ENCODE results near the gene JAG1. TPM values are rescaled to one million over a fixed set of nuclear protein-coding genes. Genes with fewer than 3 reads are reported as not detected.

JAG1 gene
- total RNA-seq, 1 donor from 2014 or later: 278 TPM

DNA sequence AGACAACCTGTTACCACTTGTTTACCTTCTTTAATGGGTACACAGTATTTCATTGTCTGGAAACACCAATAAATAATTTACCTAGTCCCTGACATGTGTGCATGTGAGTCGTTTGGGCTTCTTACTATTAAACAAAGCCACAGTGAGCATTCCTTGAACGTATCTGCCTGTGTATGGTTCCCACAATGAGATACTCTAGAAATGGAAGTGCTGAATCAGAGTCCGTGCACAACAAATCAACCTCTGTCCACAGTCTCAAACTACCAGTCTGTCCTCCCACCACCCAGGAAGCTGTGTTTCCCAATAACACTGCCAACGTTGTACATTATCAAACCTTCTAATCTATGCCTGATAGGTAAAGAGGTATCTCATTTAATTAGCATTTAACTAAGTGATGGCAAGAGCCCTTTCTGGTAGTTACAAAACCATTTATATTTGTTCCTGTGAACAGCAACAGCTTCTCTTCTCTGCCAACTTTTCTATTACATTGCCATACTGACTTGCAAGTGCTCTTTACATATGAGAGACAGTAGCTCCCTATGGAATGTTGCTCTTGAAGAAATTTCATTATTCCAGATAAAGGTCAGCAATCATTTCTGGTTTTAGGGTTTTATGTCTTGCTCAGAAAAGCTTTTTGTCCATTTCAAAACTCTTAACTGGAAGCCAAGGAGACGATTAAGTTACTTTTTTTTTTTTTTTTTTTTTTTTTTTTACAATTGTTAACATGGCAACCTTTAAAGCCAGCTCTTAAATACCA is 14.7 kb downstream of the JAG1 start:
- no peak overlapping the region for H3K27ac ChIP-seq (ENCODE audit: low read depth, low read length)
- H3K27me3 ChIP-seq (ENCODE audit: insufficient read depth, low read length): no peaks in the 10 kb centered on the region
- H3K9me3 ChIP-seq (ENCODE audit: insufficient read depth, low read depth, low read length): no peaks in the 10 kb centered on the region
- DNase-seq (ENCODE audit: low read depth) (no peak), FAIRE-seq (no peak)
- TF ChIP-seq EZH2 (IDR thresholded peaks at IDR 0.05; ENCODE audit: insufficient read depth, low read length) (no peak), CTCF (IDR thresholded peaks at IDR 0.05; ENCODE audit: insufficient read depth, low read depth, low read length) (no peak)
- H4K20me1 ChIP-seq (ENCODE audit: insufficient read depth, low read length): peaks cover 57% of the 10 kb centered on the region
- Mint-ChIP-seq H3K36me3 (ENCODE audit: low read depth, unreplicated experiment) (peaks cover 46% of the 10 kb centered on the region), H3K4me3 (ENCODE audit: unreplicated experiment) (peak overlapping the region; percentile 17), H3K27me3 (ENCODE audit: low read depth, unreplicated experiment) (no peaks in the 10 kb centered on the region), H3K9me3 (ENCODE audit: unreplicated experiment) (no peaks in the 10 kb centered on the region), H3K27ac (ENCODE audit: unreplicated experiment) (peak overlapping the region; percentile 64), H3K4me1 (ENCODE audit: low read depth, unreplicated experiment) (peaks cover 72% of the 10 kb centered on the region)
- peaks cover 77% of the 10 kb centered on the region for H3K79me2 ChIP-seq (ENCODE audit: insufficient read depth, low read length)
- peaks cover 48% of the 10 kb centered on the region for H3K36me3 ChIP-seq (ENCODE audit: insufficient read depth, low read length)
- H3K4me3 ChIP-seq (ENCODE audit: insufficient read depth, low read depth, low read length): no peak overlapping the region
- peaks cover 22% of the 10 kb centered on the region for H3K4me1 ChIP-seq (ENCODE audit: insufficient read depth, low read length)
- no peak overlapping the region for H2AFZ ChIP-seq (ENCODE audit: low read depth, low read length)
- no peak overlapping the region for H3K9ac ChIP-seq (ENCODE audit: low read length)
- H3K4me2 ChIP-seq (ENCODE audit: low read length): no peak overlapping the region

DNA sequence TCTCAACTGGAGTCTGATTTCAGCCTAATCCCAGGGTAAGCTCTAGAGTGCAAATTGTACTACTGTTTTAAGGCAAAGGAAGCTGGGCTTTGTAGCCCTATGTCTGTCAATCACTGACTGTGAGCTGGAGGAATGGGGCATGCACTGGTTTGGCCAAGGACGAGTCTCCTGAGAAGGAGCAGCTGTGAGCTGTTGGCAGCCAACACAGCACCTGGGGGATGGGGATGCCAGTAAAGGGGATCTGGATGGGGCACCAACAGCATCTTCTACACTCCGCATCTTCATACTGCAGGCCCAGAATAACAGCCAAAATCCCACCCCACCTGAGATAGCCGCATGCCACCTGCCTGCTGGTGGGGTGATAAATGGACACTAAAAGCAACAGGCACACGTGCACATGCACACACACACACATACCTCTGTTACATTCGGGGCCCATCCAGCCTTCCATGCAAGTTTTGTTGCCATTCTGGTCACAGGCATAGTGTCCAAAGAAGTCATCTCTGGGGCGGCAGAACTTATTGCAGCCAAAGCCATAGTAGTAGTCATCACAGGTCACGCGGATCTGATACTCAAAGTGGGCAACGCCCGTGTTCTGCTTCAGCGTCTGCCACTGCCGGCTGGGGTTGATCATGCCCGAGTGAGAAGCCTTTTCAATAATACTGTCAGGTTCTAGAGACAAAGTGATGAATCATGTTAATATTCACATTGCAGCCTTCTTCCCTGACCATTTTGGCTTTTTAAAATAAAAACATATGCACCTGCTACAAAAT is 15.6 kb downstream of the JAG1 start:
- TF ChIP-seq EZH2 (IDR thresholded peaks at IDR 0.05; ENCODE audit: insufficient read depth, low read length): no peak
- no peak for TF ChIP-seq CTCF (IDR thresholded peaks at IDR 0.05; ENCODE audit: insufficient read depth, low read depth, low read length)
- peak overlapping the region; percentile 37 for H3K27ac Mint-ChIP-seq (ENCODE audit: unreplicated experiment)
- no peak for FAIRE-seq
- peaks cover 29% of the 10 kb centered on the region for H3K4me1 ChIP-seq (ENCODE audit: insufficient read depth, low read length)
- H3K79me2 ChIP-seq (ENCODE audit: insufficient read depth, low read length): peaks cover 69% of the 10 kb centered on the region
- H4K20me1 ChIP-seq (ENCODE audit: insufficient read depth, low read length): peaks cover 50% of the 10 kb centered on the region
- H3K4me1 Mint-ChIP-seq (ENCODE audit: low read depth, unreplicated experiment): peaks cover 72% of the 10 kb centered on the region
- H2AFZ ChIP-seq (ENCODE audit: low read depth, low read length): no peak overlapping the region
- H3K9me3 Mint-ChIP-seq (ENCODE audit: unreplicated experiment): no peaks in the 10 kb centered on the region
- no peaks in the 10 kb centered on the region for H3K9me3 ChIP-seq (ENCODE audit: insufficient read depth, low read depth, low read length)
- H3K27ac ChIP-seq (ENCODE audit: low read depth, low read length): no peak overlapping the region
- H3K36me3 Mint-ChIP-seq (ENCODE audit: low read depth, unreplicated experiment): peaks cover 41% of the 10 kb centered on the region
- H3K4me3 ChIP-seq (ENCODE audit: insufficient read depth, low read depth, low read length): no peak overlapping the region
- no peak for DNase-seq (ENCODE audit: low read depth)
- no peak overlapping the region for H3K9ac ChIP-seq (ENCODE audit: low read length)
- H3K4me2 ChIP-seq (ENCODE audit: low read length): no peak overlapping the region
- H3K27me3 Mint-ChIP-seq (ENCODE audit: low read depth, unreplicated experiment): no peaks in the 10 kb centered on the region
- no peak overlapping the region for H3K4me3 Mint-ChIP-seq (ENCODE audit: unreplicated experiment)
- no peaks in the 10 kb centered on the region for H3K27me3 ChIP-seq (ENCODE audit: insufficient read depth, low read length)
- H3K36me3 ChIP-seq (ENCODE audit: insufficient read depth, low read length): peaks cover 42% of the 10 kb centered on the region

Data from astrocyte (in vitro differentiated cells and primary cell).